Breast epithelium (tissue), 3 donors: Measurements from ENCODE around the gene KIF17.

Source experiments
- CTCF ChIP-seq, 3 donors: fragments of 450-650 bp; IDR thresholded peaks; one replicate each; pipeline ENCODE4 v1.5.1; 2016 to 2017; ENCODE audit warnings: antibody characterized with exemption in 3 of 3, mild to moderate bottlenecking in 3 of 3, moderate library complexity in 3 of 3
- POLR2AphosphoS5 ChIP-seq, 3 donors: sonication (generic); formaldehyde crosslinking; IDR thresholded peaks; one replicate each; pipeline ENCODE4 v1.6.1; 2017; ENCODE audit warnings: antibody characterized with exemption in 3 of 3

GRCh38 chr1:20704390-20705202, 13.2 kb downstream of the KIF17 start:
- TF ChIP-seq CTCF (IDR thresholded peaks at IDR 0.05) (no peak), POLR2AphosphoS5 (IDR thresholded peaks at IDR 0.05) (no peak)
